GM12878 (cell line): ENCODE results near the gene ABHD2. TPM values are rescaled to one million over a fixed set of nuclear protein-coding genes. Genes with fewer than 3 reads are reported as not detected.

ENCODE experiments used
- ATAC-seq: fragments of 200-7000 bp; cut with Tn5 transposase; 3 replicates; pipeline ENCODE4 v1.9.1; 2020; ENCODE audit warnings: mild to moderate bottlenecking, moderate library complexity
- BruUV-seq: library from RNA; stranded (reverse); fragments of 400-500 nt; replicated peaks from 2 replicates; lab custom pipeline; 2021; lab: Mats Ljungman, UMichigan
- CTCF ChIA-PET: fragments of 300-600 bp; sonication (Branson Sonifier 250); formaldehyde crosslinking; extraction: SDS; loops from one replicate; lab custom pipeline; 2021; ENCODE audit warnings: inconsistent platforms; lab: Yijun Ruan, JAX
- POLR2A ChIA-PET: fragments of 350-600 bp; formaldehyde crosslinking; extraction: SDS; loops from one replicate; lab custom pipeline; 2021; ENCODE audit warnings: inconsistent platforms; lab: Charles Lee
- RAD21 ChIA-PET: fragments of 300-600 bp; sonication (Branson Sonifier 250); formaldehyde crosslinking; loops from one replicate; lab custom pipeline; 2023; ENCODE audit warnings: antibody characterized with exemption; ENCODE audit not compliant: unreplicated experiment; lab: Charles Lee
- SMC1A ChIA-PET: fragments of 300-600 bp; sonication (Branson Sonifier 250); formaldehyde crosslinking; loops from one replicate; lab custom pipeline; 2023; ENCODE audit not compliant: unreplicated experiment, uncharacterized antibody; lab: Charles Lee
- DNase-seq: peaks from one replicate; pipeline ENCODE4 v3.0.0-alpha.2; 2011; ENCODE audit warnings: low read depth, low spot score
- FAIRE-seq: peaks from 3 replicates; lab custom pipeline; 2011; peaks lifted over from hg19 to GRCh38; lab: Jason Lieb, UNC
- H2AFZ ChIP-seq: 2 replicates; pipeline ENCODE4 v1.6.0; 2011; ENCODE audit warnings: low read depth, low read length, control low read depth; ENCODE audit not compliant: control insufficient read depth
- H3K27ac ChIP-seq: 2 replicates; pipeline ENCODE4 v1.5.1; 2011; ENCODE audit warnings: control low read depth; ENCODE audit not compliant: control insufficient read depth, insufficient read depth
- H3K27me3 ChIP-seq, 2 experiments: replicated peaks in 1 of 2; 2 replicates each; pipeline versions ENCODE4 v1.6.0 to v1.6.1; 2011; ENCODE audit warnings: low read length in 1 of 2; ENCODE audit not compliant: control insufficient read depth in 2 of 2, insufficient read depth in 2 of 2
- H3K36me3 ChIP-seq, 2 experiments: 2 replicates each; pipeline ENCODE4 v1.5.1; 2011; ENCODE audit warnings: low read length in 1 of 2; ENCODE audit not compliant: control insufficient read depth in 2 of 2, insufficient read depth in 2 of 2
- H3K4me1 ChIP-seq: 2 replicates; pipeline ENCODE4 v1.6.1; 2011; ENCODE audit warnings: mild to moderate bottlenecking, low read length, moderate library complexity, mixed read lengths; ENCODE audit not compliant: control insufficient read depth, insufficient read depth
- H3K4me2 ChIP-seq: 2 replicates; pipeline ENCODE4 v1.6.0; 2011; ENCODE audit warnings: control low read depth; ENCODE audit not compliant: control insufficient read depth, insufficient read depth
- H3K4me3 ChIP-seq: fragments of 200-600 bp; sonication (generic); 2 replicates; pipeline ENCODE4 v1.5.1; 2016
- H3K79me2 ChIP-seq: 2 replicates; pipeline ENCODE4 v1.6.0; 2011; ENCODE audit warnings: low read length; ENCODE audit not compliant: control insufficient read depth, insufficient read depth
- H3K9ac ChIP-seq: 2 replicates; pipeline ENCODE4 v1.8.0; 2011; ENCODE audit warnings: low read length, control low read depth, mixed read lengths; ENCODE audit not compliant: control insufficient read depth, insufficient read depth
- H3K9me3 ChIP-seq: replicated peaks from 3 replicates; pipeline ENCODE4 v1.5.1; 2011; ENCODE audit warnings: mild to moderate bottlenecking, low read length; ENCODE audit not compliant: control insufficient read depth, insufficient read depth
- H4K20me1 ChIP-seq: 2 replicates; pipeline ENCODE4 v1.6.0; 2011; ENCODE audit not compliant: control insufficient read depth, insufficient read depth
- BHLHE40 ChIP-seq, 2 experiments: fragments of 450-650 bp in 1 of 2; IDR thresholded peaks; 2 replicates each; pipeline ENCODE4 v1.6.1; 2011 to 2017; ENCODE audit warnings: low read depth in 2 of 2, borderline replicate concordance in 1 of 2, improper control_type of control experiment in 1 of 2, low read length in 1 of 2, mild to moderate bottlenecking in 1 of 2
- CBFB ChIP-seq: IDR thresholded peaks from 2 replicates; pipeline ENCODE4 v1.6.1; 2016; ENCODE audit warnings: antibody characterized with exemption, low read depth
- CBX5 ChIP-seq: sonication (generic); IDR thresholded peaks from 2 replicates; pipeline ENCODE4 v1.6.1; 2016; ENCODE audit warnings: low read depth, moderate library complexity, mild to moderate bottlenecking, inconsistent platforms
- CEBPB ChIP-seq, 2 experiments: fragments of 150-350 bp in 1 of 2; IDR thresholded peaks; 2 replicates each; pipeline ENCODE4 v1.6.1; 2012 to 2014; ENCODE audit warnings: low read depth in 2 of 2, low read length in 2 of 2, borderline replicate concordance in 1 of 2, inconsistent platforms in 1 of 2
- CHD2 ChIP-seq: IDR thresholded peaks from 2 replicates; pipeline ENCODE4 v1.6.1; 2011; ENCODE audit warnings: low read depth, low read length, improper control_type of control experiment, borderline replicate concordance
- EZH2 ChIP-seq: IDR thresholded peaks from 2 replicates; pipeline ENCODE4 v1.6.1; 2012; ENCODE audit warnings: low read depth, mild to moderate bottlenecking, control low read depth, inconsistent platforms, low read length, borderline replicate concordance; ENCODE audit not compliant: control insufficient read depth
- IKZF2 ChIP-seq, 2 experiments: fragments of 450-650 bp; IDR thresholded peaks; 2 replicates each; pipeline ENCODE4 v1.6.1; 2017; ENCODE audit warnings: mild to moderate bottlenecking in 2 of 2, moderate library complexity in 2 of 2
- NFYA ChIP-seq: IDR thresholded peaks from 2 replicates; pipeline ENCODE4 v1.6.1; 2011; ENCODE audit warnings: low read depth, mild to moderate bottlenecking, low read length, improper control_type of control experiment, borderline replicate concordance
- POU2F2 ChIP-seq: IDR thresholded peaks from 3 replicates; pipeline ENCODE4 v1.6.1; 2011; ENCODE audit warnings: low read depth, mild to moderate bottlenecking, low read length, borderline replicate concordance
- RELA ChIP-seq: fragments of 450-650 bp; IDR thresholded peaks from 2 replicates; pipeline ENCODE4 v1.8.0; 2014; ENCODE audit warnings: borderline replicate concordance; ENCODE audit not compliant: partially characterized antibody
- ZBTB40 ChIP-seq: fragments of 450-650 bp; IDR thresholded peaks from 2 replicates; pipeline ENCODE4 v1.6.1; 2016; ENCODE audit warnings: mild to moderate bottlenecking, moderate library complexity, borderline replicate concordance
- ZSCAN29 ChIP-seq: fragments of 450-650 bp; IDR thresholded peaks from 2 replicates; pipeline ENCODE4 v1.6.1; 2017; ENCODE audit warnings: mild to moderate bottlenecking, moderate library complexity
- WGBS: methylation state at CpG from one replicate; pipeline ENCODE4 v1.1.6; 2016; ENCODE audit warnings: low lambda C conversion rate; ENCODE audit not compliant: insufficient replicate concordance, insufficient coverage; ENCODE audit errors: missing lambda C conversion rate; 5-methylcytosine and 5-hydroxymethylcytosine counted together
- in situ Hi-C: fragments of 300-500 bp; cut with MboI; formaldehyde crosslinking; loops from 9 replicates; pipeline ENCODE4 v1.14.3; 2018; ENCODE audit warnings: mixed read lengths
- intact Hi-C: fragments of 100-400 bp; cut with micrococcal nuclease; formaldehyde crosslinking; loops from one replicate; pipeline ENCODE4 v1.14.2; 2022; ENCODE audit not compliant: unreplicated experiment
- polyA plus RNA-seq, 11 experiments: library from polyadenylated mRNA; depleted of rRNA in 4 of 11; unstranded in 6 of 11; stranded (reverse) in 5 of 11; fragments of >200 nt; fragmentation: Nextera tagmentation in 4 of 11; fragmentation: Illumina TruSeq in 1 of 11; extraction: Ambion mirVana in 4 of 11; extraction: Trizol in 1 of 11; gene quantifications; 1 replicate in 1 of 11; 2 replicates in 10 of 11; pipeline versions ENCODE4 v1.2.1 to v1.2.3, GENCODE V29; 2011 to 2016; ENCODE audit warnings: inconsistent platforms in 2 of 11, missing spikeins in 2 of 11, low read depth in 1 of 11
- total RNA-seq, 4 experiments: library from RNA; depleted of rRNA in 3 of 4; stranded (reverse); fragments of >200 nt in 3 of 4; fragmentation: Illumina TruSeq in 1 of 4; extraction: Trizol in 1 of 4; gene quantifications; 2 replicates each; pipeline versions ENCODE4 v1.2.1 to v1.2.3, GENCODE V29; 2013 to 2021

The ABHD2 gene
- total and polyA plus RNA-seq, 10 of the 15 experiments (the other 5 are each of a cell fraction or from before 2014, with no cell fraction given): 1.2 to 33.6 (median 20.4) TPM

- H3K4me3 ChIP-seq: no peak overlapping the region
- BruUV-seq: no TSS peak
- H3K27me3 ChIP-seq: no peaks in the 10 kb centered on the region
- no peak overlapping the region for H3K9ac ChIP-seq
- H4K20me1 ChIP-seq: no peaks in the 10 kb centered on the region
- H3K4me2 ChIP-seq: no peak overlapping the region
- FAIRE-seq (no peak), DNase-seq (no peak), ATAC-seq (no peak)
- H3K4me1 ChIP-seq: peaks cover 9% of the 10 kb centered on the region; the same call in 1 of the 2 replicates
- 93% methylated on average over 1 of the region's 1 CpG for WGBS
- H3K79me2 ChIP-seq: peaks cover 14% of the 10 kb centered on the region
- H3K27ac ChIP-seq: no peak overlapping the region
- TF ChIP-seq EZH2 (no peak), CBFB (no peak), NFYA (no peak), CEBPB (IDR thresholded peaks at IDR 0.05; ENCODE audit: borderline replicate concordance in 1 of 2, low read depth in 2 of 2, low read length in 2 of 2) (no peak), CBX5 (no peak), POU2F2 (no peak), ZBTB40 (no peak), CHD2 (no peak), RELA (no peak), BHLHE40 (IDR thresholded peaks at IDR 0.05; ENCODE audit: borderline replicate concordance in 1 of 2, low read depth in 2 of 2, low read length in 1 of 2) (no peak), ZSCAN29 (no peak), IKZF2 (IDR thresholded peaks at IDR 0.05) (no peak)
- POLR2A ChIA-PET: interaction anchor here (1.0 to 9.3 kb wide), 3 partner anchors 8 to 14 kb away, joined by 3 to 122 read pairs (median 8); partner anchors contain the start of gene ABHD2
- CTCF ChIA-PET: interaction anchor here (0.9 to 9.3 kb wide), 9 partner anchors 7 to 109 kb away, joined by 3 to 72 read pairs (median 4); partner anchors contain the start of gene ABHD2
- in situ Hi-C loops (no loop called here), intact Hi-C loops (no loop called here)
- RAD21 ChIA-PET: interaction anchor here (1.1 to 5.9 kb wide), 2 partner anchors 7 to 15 kb away, joined by 4 to 56 read pairs; partner anchors contain the start of gene ABHD2
- SMC1A ChIA-PET: interaction anchor here (1.0 to 8.8 kb wide), 8 partner anchors 8 to 32 kb away, joined by 3 to 113 read pairs (median 6); partner anchors contain the start of gene ABHD2
- H3K36me3 ChIP-seq: no peaks in the 10 kb centered on the region; a peak in 1 of 4 replicates
- H2AFZ ChIP-seq: no peak overlapping the region
- no peaks in the 10 kb centered on the region for H3K9me3 ChIP-seq
These were observed 9.1 kb downstream of the ABHD2 start for GRCh38 chr15:89097313-89097712.
